HG02678 (cell line): ENCODE results near the gene ATP5PO.
"Not testable (repeated sequence)": the region's sequence is repeated elsewhere in the genome, so short reads cannot be mapped to it uniquely, and the experiment has no call there.

Source experiments
- ATAC-seq: cut with Tn5 transposase; IDR thresholded peaks from one replicate; pipeline ENCODE4 v1.9.1; 2021; ENCODE audit warnings: mild to moderate bottlenecking, moderate library complexity; ENCODE audit not compliant: unreplicated experiment

ATP5PO gene

GRCh38 chr21:33872881-33873515, 42.6 kb downstream of the ATP5PO start:
- ATAC-seq: no peak

GRCh38 chr21:33871171-33871570, 44.4 kb downstream of the ATP5PO start:
- no peak for ATAC-seq

DNA sequence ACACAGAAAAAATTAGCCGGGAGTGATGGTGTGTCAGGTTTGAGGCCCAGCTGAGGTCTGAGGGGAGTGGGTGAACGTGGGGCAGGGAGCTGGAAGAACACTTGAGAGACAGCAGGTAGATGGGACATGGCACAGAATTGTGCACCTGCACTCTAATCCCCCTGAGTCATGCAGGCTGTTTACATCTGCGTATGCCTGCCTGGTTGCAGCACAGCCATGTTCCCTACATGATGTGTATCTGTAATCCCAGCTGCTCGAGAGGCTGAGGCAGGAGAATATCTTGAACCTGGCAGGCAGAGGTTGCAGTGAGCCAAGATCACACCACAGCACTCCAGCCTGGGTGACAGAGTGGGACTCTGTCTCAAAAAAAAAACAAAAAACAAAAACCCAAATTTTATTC, 44.8 kb downstream of the ATP5PO start:
- no peak for ATAC-seq

DNA sequence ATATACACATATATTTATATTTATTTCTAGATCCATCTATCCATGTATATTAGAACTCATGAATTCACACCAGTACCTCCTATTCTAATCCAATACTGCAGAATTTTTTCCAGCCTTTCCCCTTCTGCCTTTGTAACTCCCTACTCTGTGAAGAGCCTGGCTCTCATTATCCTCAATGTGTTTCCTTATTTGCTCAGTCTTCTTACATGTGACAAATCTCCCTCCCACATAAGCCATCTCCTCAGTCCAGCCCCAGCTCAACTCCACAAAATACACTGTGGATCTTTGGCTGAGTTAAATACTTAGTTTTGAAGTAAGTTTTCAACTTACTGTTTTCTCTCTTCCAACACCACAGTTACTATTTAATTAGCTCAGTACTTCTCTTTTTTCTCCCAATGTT, 45.7 kb downstream of the ATP5PO start:
- ATAC-seq: no peak

DNA sequence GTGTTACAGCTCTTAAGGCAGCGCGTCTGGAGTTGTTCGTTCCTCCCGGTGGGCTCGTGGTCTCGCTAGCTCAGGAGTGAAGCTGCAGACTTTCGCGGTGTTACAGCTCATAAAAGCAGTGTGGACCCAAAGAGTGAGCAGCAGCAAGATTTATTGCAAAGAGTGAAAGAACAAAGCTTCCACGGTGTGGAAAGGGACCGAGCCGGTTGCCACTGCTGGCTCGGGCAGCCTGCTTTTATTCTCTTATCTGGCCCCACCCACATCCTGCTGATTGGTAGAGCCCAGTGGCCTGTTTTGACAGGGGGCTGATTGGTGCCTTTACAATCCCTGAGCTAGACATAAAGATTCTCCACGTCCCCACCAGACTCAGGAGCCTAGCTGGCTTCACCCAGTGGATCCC, 47.7 kb downstream of the ATP5PO start:
- not testable (repeated sequence) for ATAC-seq

DNA sequence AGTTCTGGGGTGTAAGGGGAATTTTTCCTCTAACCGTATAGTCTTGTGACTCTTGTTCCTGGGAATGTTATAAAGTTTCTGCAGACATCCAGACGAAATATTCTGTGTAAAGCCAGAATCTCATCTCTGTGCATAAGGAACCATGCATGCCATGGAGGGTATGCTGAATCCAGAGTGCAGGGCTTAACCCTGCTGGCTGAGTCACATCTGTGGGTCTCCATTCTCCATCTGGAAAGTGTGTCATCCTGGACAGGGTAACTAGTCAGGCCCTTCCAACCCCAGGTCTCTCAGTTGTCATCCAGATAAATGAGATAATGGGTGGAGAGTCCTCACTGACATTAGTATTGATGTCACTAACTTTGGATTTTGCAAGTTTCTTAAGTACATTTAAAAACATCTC, 48.8 kb downstream of the ATP5PO start:
- ATAC-seq: no peak

GRCh38 chr21:33865996-33866575, 49.5 kb downstream of the ATP5PO start:
- no peak for ATAC-seq

DNA sequence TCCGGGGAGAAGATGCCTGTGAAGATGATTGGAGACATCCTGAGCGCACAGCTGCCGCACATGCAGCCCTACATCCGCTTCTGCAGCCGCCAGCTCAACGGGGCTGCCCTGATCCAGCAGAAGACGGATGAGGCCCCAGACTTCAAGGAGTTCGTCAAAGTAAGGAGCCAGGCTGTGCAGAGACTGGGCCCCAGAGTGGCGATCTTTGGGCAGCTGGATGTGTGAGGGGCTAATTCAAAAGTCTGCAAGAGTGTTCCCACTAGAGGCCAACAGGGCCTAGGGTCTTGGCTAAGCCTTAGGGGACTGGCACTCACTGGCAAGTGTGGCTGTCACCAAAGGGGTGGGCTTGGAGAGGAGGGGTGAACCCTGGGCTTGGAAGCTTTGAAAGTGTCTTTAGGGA, 50.4 kb downstream of the ATP5PO start:
- no peak for ATAC-seq

GRCh38 chr21:33864150-33864549, 51.5 kb downstream of the ATP5PO start:
- no peak for ATAC-seq

DNA sequence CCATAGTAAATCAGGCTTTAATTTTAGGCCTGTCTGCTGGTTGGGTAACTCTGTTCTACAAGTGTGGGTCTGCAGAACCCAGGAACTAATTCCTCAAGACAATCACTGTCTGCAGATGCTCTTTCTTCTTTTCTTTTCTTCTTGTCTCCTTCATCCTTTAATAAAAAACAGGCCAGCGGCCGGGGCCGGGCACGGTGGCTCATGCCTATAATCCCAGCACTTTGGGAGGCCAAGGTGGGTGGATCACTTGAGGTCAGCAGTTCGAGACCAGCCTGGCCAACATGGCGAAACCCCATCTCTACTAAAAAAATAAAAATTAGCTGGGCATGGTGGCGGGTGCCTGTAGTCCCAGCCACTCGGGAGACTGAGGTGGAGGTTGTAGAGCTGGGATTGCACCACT, 52.4 kb downstream of the ATP5PO start:
- not testable (repeated sequence) for ATAC-seq

DNA sequence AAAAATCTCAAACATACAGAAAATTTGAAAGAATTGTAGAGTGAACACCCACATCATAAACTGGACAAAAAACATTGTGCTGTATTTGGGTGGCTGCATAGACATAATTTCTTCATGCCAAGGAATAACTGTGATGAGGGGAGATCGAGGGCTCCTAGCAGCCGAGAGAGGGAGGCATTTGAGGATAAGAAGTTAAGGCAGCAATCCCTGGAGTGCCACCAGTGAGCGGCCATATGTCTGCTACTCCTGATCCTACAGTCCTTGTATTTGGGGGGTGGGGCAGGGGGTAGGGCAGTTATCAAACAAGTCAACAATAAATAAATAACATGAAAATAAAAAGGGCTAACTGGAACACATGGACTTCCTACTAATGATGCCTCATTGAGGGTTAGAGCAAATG, 54.5 kb downstream of the ATP5PO start:
- ATAC-seq: no peak

DNA sequence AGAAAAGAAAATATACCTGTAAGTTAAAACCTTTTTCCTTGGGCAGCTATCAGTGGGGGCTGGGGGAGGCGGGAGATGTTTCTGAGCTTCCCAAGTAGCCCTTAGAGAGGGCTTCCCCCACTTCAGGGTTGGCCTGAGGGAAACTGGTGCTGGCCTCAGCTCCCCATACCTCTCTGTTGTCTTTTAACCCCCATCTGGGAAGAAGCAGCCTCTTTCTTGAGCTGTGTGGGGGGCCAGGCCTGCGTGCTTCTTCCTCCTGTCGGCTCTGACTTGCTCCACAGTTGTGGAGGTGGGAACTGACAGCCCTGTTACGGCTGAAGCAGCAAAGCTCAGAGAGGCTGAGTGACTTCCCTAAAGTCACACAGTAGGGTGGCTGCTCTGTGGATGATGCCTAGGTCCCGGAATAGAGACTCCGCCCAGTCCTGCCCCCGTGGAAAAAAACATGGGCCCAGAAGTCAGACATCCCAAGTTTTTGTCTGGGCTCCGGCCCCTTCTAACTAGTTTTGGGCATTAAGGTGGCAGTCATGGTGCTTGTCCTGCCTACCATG, 55.2 kb downstream of the ATP5PO start:
- no peak for ATAC-seq

GRCh38 chr21:33859373-33860102, 56.1 kb downstream of the ATP5PO start:
- no peak for ATAC-seq

DNA sequence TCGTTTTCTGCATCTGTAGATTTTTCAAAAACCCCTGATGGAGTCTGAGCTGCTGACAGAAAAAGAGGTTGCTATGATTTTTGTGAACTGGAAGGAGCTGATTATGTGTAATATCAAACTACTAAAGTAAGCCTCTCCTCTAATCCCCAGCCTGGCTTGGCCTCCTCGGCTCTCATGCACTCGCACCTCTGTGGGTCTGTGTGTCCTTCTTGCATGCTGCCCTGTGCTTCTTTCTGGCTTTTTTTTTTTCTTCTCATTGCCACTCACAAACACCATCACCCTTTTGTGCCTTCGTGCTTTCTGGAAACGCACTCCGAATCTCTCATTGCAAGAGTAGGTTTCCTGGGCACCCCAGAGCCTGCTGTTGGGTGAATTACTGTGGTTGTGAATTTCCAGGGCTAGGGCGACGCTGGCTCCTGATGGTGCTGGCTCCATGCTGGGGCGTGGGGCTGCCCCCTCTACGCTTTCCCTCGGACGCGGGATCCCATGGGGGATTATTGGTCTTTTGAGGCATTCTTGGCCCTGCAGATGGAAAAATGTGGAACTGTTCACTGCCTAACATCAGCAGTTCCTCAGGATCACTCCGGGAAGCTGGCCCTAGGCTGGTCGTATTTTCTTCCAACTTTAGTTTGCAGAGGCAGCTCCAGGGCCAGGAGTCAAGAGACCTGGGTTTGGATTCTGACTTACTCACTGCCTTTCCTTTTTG, 56.8 kb downstream of the ATP5PO start:
- no peak for ATAC-seq

- no peak for ATAC-seq
Measured at GRCh38 chr21:33857846-33858666, 57.5 kb downstream of the ATP5PO start.

DNA sequence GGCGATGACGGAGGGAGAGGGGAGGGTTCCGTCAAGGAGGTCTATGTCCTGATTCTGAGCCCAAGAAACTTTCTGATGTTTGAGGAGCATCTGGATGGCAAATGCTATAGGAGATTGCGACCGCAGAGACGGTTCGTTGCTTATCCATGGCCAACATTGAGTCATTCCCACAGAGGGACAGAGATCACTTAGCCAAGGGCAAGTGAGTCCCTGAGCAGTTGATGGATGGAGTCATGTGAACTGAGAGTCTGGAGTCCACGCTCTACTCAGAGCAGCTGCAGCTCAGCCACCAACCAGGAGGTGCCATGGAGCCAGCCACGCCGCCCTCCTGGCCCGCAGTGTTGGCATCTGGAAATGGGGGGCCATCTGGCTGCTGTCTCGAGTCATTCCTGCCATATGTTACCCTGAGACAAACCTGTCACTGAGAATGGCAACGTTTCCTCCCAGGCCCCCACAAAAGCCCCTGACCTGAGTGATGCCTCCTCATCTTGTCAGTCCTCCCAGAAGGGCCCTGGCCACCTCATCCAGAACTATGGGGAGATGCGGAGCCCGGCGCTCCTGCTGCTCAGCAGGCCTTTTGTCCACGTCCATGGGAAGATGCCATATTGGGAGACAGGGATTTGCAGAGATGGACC, 58.6 kb downstream of the ATP5PO start:
- no peak for ATAC-seq

GRCh38 chr21:33855190-33855589, 60.4 kb downstream of the ATP5PO start:
- ATAC-seq: no peak

- ATAC-seq: no peak
Measured at GRCh38 chr21:33854604-33855003, 61.0 kb downstream of the ATP5PO start.
